ENCODE data around the gene SLX4IP.

- TF ChIP-seq CTCF (IDR thresholded peaks at IDR 0.05; ENCODE audit: insufficient read depth, low read depth, low read length) = no peak
- no peak for TF ChIP-seq EZH2 (IDR thresholded peaks at IDR 0.05; ENCODE audit: insufficient read depth, low read length)
Measured at GRCh38 chr20:10498200-10498599, 63.1 kb downstream of the SLX4IP start.

Data from astrocyte (in vitro differentiated cells and primary cell).